Stimulated activated CD8-positive, alpha-beta memory T cell treated with anti-CD3 and anti-CD28 coated beads, Interleukin-7, amount 100 ng/mL, for 1 hour (primary cell): ENCODE data around the gene RC3H2.
A peak's percentile ranks its signal among the peaks of the same experiment; 100 is the strongest.

Source experiments
- DNase-seq, 2 donors: peaks; one replicate each; pipeline ENCODE4 v3.0.0-alpha.2; 2020; ENCODE audit warnings: low read depth in 2 of 2

RC3H2 gene, protein sequence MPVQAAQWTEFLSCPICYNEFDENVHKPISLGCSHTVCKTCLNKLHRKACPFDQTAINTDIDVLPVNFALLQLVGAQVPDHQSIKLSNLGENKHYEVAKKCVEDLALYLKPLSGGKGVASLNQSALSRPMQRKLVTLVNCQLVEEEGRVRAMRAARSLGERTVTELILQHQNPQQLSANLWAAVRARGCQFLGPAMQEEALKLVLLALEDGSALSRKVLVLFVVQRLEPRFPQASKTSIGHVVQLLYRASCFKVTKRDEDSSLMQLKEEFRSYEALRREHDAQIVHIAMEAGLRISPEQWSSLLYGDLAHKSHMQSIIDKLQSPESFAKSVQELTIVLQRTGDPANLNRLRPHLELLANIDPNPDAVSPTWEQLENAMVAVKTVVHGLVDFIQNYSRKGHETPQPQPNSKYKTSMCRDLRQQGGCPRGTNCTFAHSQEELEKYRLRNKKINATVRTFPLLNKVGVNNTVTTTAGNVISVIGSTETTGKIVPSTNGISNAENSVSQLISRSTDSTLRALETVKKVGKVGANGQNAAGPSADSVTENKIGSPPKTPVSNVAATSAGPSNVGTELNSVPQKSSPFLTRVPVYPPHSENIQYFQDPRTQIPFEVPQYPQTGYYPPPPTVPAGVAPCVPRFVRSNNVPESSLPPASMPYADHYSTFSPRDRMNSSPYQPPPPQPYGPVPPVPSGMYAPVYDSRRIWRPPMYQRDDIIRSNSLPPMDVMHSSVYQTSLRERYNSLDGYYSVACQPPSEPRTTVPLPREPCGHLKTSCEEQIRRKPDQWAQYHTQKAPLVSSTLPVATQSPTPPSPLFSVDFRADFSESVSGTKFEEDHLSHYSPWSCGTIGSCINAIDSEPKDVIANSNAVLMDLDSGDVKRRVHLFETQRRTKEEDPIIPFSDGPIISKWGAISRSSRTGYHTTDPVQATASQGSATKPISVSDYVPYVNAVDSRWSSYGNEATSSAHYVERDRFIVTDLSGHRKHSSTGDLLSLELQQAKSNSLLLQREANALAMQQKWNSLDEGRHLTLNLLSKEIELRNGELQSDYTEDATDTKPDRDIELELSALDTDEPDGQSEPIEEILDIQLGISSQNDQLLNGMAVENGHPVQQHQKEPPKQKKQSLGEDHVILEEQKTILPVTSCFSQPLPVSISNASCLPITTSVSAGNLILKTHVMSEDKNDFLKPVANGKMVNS

DNA sequence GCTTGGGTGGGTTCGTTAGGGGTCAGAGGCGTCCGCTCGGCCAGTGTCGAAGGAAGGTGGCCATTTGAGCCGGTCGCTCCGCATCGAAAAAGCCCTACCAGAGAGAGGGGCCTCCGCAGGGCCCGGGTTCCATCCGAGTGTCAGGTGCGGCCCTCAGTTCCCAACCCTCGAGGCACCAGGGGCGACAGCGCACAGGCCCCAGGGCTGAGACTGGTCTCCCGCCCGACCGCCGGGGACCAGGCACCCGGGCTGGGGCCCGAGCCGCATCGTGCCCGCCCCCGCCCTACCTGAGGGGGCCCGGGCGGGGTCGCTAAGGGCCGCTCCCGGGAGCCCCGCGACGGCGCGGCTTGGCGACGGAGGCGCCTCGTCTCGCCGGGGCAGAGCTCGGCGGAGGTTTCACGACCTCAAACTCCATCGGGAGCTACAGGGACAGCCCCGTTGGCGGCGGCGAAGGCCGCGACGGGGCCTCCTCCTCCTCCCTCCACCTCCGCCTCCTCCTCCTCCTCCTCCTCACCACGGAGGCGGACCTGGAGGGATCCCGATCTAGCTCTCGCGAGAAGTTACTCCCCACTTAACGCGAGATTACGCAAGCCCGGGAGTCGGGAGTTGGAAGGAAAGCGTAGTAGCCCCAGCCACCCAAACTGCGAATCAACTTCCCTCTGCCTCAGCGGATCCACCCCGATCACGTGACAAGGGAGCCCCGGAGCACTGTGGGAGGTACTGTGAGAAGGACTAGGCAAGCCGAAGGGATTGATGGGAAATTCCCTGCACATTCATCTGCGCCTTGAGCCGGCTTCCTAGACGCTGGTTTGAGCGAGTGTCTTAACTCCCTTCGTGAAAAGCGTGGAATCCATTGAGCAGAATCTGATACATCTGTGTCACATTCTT lies at the start of gene RC3H2:
Gene RC3H2, minus strand, starts transcription at position 537 of the 888 bp plus-strand sequence. CDS start 7,850 bp downstream, outside the sequence.
- DNase-seq, result peak; percentile 88 to 92

DNA sequence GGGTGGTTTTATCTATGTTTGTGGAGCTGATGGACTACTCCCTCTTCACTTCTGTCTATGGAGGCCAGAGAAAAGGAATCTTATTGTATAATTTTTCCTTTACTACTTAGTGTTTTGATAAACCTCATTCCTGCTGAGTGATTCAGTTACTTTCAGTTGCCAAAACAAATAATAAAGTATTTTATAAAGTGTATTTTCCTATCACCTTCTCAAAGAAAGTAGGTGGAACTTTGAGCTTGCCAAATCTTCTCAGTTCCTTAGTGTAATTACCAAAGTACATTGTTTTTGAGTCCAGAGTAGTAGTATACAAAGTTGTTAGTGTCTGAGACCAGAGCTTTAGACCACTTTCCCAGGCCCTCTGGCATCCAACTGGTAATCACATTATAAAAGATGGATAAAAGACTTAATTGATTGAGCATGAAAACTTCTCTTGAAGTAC lies 49.1 kb upstream of the RC3H2 start:
- DNase-seq, result no peak

DNA sequence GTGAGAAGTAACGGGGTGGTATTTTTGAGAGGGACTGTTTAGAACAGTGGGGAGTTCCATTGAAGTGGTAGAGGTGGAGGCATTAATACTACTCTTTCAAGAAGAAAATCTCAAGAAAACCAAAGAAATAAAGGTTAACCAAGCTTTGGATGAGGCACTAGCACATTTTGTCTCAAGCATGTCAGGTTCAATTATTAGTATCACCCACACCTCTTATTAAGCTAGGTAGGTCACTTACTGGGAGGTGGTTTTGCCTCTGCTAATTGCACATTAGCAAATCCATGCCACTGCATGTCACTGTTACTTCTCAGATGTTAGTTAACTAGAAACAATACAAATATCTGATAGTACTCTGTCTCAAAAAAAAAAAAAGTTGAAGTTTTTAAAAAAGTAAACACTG lies 45.9 kb upstream of the RC3H2 start:
- DNase-seq, result no peak

DNA sequence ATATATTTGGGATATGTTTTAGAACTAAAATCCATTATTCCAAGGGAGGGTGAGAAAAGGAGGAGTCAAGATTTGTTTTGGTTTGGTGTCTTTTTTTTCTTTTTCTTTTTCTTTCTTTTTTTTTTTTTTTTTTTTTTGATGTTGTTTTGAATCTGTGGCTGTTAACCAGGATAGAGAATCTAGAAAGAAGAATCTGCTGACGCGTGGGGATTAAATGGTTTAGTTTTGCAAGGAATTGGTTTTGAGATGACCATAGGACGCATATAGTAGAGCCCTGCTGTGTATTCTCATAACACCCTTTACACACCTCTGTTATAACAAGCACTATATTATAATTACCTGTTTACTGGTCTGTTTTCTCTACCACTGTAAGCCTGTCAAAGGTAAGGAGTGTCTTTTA lies 45.1 kb upstream of the RC3H2 start:
- no peak for DNase-seq

DNA sequence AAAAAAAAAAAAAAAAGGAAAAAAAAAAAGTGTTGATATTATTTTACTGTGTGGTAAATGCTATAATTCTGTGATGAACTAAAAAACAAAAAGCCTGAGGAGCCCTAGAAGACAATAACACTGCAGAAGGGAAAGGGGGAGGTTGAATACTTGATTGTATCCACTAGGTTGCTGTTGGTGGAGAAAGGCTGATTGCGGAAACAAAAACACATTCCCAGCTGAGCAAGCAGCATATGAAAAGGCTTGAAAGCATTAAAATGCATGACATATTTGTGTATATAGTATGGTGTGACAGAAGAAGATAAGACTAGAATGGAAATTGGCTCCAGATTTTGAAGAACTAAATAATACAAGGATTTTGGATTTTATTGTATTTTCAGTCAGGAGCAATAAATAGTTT lies 44.5 kb upstream of the RC3H2 start:
- DNase-seq, result no peak

DNA sequence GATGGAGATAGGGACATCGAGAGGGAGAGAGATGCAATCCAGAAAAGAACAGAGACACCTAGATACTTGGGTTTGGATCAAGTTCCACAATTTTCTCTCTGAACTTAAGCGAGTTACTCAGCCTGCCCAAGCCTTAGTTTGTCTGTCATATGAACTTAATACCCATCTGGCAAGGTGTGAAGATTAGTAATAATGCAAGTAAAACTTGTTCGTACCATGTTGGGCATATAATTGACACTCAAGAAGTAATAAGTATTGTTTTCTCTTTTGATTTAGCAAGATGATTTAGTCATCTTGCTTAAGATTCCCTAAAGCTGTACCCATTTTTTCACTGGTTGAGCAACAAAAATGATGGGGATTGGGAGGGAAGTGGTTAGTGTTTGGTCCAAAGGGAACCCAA lies 43.2 kb upstream of the RC3H2 start:
- no peak for DNase-seq

DNA sequence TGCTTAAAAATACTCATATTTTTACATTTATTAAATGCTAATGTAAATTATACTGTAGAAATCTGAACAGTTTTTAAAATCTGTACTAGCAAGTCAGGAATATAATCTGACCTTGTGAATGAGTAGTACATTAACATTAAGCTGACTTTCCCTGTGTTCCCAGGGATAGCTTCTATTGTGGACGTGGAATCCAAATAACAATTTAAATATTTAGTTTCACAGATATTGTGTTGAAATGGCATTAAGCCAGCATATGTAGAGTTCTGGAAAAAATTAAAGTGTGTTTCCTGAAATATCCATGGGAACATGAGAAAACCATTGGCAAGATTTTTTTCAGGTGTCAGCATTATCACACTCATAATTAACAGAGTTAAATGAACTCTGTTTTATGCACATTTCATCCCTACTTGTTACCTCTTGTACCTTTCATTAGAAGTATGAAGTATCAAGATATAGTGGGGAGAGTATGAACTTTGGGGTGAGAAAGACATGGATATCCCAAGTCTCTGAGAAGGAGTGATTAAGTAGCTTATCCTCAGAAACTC lies 41.4 kb upstream of the RC3H2 start:
- no peak for DNase-seq

DNA sequence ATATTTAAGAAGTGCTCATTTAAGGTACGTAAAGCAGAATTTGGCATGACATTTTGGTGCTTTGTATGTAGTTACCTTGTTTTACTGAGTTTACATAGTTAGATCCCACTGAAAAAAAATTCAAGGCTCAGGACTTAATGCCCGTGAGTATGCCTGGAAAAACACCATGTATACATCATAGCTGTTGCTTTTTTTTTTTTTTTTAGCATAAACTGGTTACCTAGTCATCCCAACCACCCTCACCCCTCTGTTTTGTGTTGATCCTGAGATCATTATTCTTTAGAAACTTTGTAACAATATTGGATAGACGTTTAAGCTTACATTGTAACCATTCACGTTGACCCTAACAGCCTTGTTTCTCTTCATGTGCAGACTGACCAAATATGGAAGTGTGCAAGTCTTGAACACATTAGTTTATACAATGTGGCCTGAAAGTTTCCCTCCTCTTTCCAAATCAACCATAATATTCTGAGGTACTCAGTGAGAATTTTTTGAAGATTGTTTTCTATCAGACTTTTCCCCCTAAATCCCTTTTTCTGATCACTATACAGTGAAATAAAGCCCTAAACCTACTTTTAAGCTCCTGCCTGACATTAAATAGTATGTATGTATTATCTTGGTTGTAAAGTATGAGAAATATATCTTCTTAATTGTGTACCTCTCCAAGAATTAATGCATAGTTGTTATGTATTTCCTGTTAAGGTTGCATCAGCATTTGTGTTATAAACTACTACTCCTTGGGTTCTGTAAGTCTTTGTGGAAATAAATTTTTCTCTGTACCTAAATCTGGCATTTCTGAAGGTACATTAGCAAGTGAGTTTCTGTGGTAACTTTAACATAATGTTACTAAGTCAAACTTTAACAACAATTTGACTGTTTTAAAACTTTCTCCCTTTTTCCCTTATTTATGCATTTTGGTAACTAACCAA lies 40.1 kb upstream of the RC3H2 start:
- no peak for DNase-seq

DNA sequence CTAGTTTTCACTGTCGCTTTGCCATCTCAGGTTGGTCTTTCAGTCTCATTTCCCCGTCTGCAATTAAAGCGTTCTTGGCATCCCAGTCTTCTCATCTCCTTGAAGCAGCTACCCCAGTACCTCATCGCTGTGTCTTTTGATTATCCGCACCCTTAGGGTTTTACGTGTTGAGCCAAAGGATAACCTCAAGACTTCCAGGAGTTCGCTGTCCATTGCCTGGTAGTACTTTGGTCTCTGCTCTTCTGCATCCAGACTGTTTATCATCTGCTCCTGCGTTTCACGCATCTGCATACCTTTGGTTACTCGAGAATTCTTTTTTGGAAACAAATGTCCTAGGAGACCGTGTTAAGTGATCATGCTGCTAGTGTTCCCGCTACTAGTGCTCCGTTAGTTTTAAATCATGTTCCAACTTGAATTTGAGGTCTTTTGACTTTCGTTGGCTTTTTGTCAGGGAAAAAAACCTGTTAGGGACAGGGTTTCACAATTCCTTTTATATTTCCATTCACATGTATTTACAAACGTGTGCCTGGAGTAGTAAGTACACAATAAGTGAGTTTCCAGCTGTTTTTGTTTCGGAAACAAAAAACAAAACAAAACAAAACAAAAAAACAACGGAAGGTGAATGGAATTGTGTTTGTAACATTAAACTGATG lies 36.5 kb upstream of the RC3H2 start:
- DNase-seq, result no peak

DNA sequence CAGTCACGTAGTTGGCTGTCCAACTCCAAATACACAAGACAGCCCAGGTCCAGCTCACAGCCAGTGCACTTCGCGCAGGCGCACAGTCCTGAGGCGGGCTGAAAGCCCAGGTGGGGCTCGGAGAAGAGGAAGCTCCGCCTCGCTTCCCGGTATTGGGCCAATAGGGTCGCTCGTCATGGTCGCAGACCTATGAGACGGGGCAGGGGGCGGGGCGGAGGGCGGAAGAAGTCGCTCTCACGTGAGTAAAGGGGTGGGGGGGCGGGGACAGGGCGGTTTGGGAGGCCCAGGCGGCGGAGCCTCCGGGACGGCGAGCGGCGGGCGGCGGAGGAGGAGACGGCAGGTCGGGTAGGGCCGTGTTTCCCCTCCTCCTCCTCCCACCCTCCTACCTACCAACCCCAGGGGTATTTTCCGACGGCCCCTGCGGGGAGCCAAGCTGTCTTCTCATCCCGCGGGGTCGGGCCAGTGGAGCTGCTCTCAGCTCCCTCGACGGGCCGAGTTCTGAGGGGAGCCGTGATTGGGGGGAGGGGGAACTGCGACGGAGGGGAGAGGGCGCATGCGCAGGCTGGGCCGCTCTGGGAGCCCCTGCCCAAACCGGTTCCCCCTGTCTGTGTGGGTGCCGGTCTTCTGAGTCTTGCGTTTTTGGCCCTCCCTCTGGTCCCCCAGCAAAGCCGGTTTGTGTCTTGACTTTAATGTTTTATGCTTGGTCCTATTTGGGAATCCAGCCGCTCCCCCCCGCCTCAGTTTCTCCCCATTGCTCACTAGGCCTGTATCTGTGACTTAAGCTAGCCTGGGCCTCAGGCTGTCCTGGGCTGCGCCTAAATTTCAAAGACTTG lies 35.8 kb upstream of the RC3H2 start, which contains the start of gene RABGAP1:
Gene RABGAP1, plus strand, starts transcription at position 272 of the 833 bp plus-strand sequence. CDS start 16,040 bp downstream, outside the sequence.
- DNase-seq, result peak; percentile 94 to 97

DNA sequence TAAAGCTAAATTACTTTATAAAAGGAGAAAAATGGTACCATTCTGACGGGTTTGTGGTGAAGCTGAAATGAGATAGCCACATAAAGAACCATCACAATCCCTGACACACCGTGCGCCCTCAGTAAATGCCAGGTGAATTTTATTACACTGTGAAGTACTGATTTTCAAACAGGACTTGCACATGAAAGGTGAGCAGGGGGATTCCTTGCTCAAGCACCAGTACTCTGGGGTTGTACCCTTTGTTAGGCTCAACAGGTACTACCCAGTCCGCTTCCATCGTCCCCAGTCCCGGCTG lies 35.2 kb upstream of the RC3H2 start:
- DNase-seq, result no peak

DNA sequence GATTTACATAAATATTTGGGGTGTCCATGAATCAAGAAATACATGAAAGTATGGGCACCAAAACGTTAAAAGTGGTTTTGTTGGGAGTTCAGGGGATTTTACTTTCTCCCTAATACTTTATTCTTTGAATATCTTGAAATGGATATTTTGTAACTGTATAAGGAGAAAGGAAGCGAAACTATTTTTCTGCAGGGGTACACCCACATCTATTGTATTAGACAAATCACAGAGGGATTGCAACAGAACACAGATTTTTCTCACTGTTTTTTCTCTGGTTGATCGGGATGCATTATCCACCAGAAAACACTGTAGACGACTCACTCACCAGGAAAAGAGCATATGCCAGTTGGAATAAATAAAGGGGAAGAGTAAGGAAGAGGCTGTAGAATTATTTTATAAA lies 34.4 kb upstream of the RC3H2 start:
- no peak for DNase-seq

DNA sequence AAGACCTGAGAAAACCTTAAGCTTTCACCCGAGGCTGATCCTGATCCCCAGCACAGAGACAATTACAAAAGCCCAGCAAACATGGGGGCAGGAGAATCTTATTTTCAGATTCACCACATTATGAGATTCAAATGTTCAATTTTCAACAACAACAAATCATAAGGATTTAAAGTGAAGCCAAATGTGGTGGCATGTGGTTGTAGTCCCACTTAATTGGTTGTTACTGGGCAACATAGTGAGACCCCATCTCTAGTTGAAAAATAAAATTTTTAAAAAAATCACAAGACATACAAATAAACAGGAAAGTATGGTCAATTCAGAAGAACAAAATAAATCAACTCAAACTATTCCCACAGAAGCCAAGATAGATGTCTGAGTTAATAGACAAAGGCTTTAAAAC lies 31.7 kb upstream of the RC3H2 start:
- DNase-seq, result no peak

DNA sequence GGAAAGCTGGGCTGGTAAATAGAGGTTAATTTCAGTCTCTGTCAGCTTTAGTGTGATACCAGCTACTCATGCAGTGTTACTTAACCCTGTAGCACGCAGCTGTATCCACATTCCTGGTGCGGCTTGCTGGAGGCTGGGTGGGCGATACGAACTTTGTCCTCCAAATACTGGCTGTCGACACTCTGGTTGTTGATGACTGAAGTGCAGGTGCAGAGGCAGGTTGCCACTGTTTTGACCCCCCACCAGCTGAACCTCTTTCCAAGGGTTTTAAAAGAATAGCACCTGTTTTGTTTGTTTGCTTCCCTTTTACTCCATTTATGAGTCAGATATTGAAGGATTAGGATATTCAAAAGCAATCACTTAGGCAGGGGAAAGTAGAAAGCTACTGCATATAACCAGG lies 31.3 kb upstream of the RC3H2 start:
- DNase-seq, result no peak

DNA sequence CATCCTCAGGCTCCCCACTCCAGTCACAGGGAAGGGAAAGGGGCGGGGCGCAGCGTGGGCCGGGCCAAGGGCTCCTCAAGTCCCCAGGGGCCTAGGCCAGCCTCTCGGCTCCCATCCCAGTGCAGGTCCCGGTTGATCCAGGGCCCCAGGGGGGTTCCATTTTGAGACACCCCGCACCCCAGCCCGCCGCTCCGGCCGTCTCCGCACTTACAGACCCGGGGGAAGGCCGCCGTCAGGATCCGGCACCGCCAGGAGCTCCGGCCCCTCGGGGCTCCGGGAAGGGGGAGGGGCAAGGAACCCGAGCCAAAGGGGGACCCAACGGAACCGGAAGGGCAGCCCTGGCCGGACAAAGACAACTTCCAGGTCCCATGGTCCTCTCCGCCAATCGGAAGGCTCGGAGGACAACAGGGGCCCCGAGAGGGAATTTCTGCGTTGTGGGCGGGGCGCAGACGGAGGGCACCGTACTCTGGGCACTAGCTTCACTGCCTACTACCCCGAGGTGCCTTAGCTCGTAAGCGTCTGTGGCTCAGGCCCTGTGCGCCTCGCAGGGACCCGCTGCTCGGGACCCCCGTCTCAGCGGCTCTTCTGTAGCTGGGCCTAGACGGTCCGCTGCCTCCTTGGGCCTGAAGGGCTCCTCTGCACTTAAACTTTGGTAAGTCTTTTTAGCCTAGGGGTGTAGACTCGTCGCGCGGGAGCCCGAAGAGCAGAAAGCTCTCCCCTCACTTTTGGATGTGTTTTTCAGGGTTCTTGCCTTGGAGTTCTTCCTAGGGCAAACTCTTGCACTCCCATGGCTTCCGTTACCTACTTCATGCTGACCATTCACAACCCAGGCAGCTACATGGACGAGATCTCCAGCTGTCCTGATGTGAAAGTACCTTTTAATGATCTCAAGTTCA lies 26.3 kb upstream of the RC3H2 start, which contains the start of gene ZBTB26:
Gene ZBTB26, minus strand, starts transcription at position 287 of the 896 bp plus-strand sequence. CDS start 11,578 bp downstream, outside the sequence.
- DNase-seq, result peak; percentile 75 to 77

DNA sequence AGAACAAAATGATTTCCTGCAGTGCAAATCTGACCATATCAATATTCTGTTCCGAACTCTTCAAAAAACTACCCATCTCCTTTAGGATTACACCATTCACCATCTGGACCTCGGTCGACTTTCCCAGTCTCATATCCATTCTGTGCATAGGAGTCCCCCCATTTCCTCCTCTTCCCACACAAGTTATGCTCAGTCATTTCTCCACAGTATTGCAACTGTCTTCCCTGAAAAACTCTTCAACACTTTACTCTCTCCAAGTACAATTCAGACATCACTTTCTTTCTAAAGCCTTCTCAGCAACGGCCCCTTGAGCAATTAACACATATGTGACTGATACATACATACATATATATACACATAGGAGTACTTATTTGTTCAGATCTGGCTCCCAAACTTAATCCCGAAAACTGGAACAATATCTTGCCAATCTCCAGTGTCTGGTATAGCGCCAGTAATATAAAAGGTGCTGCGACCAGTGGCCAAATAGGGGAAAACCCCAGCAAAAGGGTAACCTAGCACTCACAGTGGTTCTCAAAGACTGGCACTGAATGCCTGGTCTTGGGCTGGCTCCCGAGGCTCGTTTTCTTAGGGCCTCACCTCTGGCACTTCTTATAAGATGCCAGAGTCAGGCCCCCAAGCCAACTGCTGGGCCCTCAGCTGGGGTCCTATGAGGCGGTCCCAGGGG lies 25.5 kb upstream of the RC3H2 start:
- DNase-seq, result no peak
